Measurements from ENCODE around the gene AMPH. TPM values are rescaled to one million over a fixed set of nuclear protein-coding genes. Genes with fewer than 3 reads are reported as not detected.

The AMPH gene
- total and polyA plus RNA-seq, 2 of the 4 experiments (the other 2 are of a cell fraction) = 3.9 to 4.8 TPM

GRCh38 chr7:38410056-38410455, 221.1 kb downstream of the AMPH start:
- Histone ChIP-seq H3K14ac (replicated peaks; ENCODE audit: low read depth, low read length) (no peak overlapping the region), H3K4me2 (ENCODE audit: low read depth, low read length) (no peak overlapping the region), H2AK5ac (ENCODE audit: low read depth, low read length) (no peak overlapping the region), H3K9ac (ENCODE audit: low read depth, low read length) (no peak overlapping the region), H3K9me1 (ENCODE audit: insufficient read depth, low read length) (no peaks in the 10 kb centered on the region), H3K18ac (ENCODE audit: low read depth, low read length) (no peak overlapping the region), H2BK5ac (ENCODE audit: low read depth, low read length, poor library complexity, severe bottlenecking) (no peak overlapping the region), H2AFZ (replicated peaks; ENCODE audit: low read length, poor library complexity) (no peak overlapping the region), H4K5ac (ENCODE audit: low read depth, low read length) (no peak overlapping the region), H3K9me3 (ENCODE audit: control insufficient read depth, insufficient read depth, low read length) (no peaks in the 10 kb centered on the region), H3K79me1 (ENCODE audit: low read depth in 1 of 2, low read length in 2 of 2) (no peaks in the 10 kb centered on the region), H2BK120ac (ENCODE audit: low read depth, low read length) (no peak overlapping the region), H2AK9ac (replicated peaks; ENCODE audit: low read depth, low read length, poor library complexity) (no peak overlapping the region), H2BK20ac (ENCODE audit: low read depth, low read length) (no peak overlapping the region), H3K27ac (ENCODE audit: insufficient read depth, low read length) (no peak overlapping the region), H3K27me3 (ENCODE audit: control insufficient read depth, insufficient read depth, low read length) (no peaks in the 10 kb centered on the region), H3K23ac (ENCODE audit: low read depth, low read length) (no peak overlapping the region), H4K91ac (ENCODE audit: insufficient read depth, low read depth, low read length) (no peak overlapping the region), H3K4me3 (ENCODE audit: insufficient read depth, low read depth, low read length) (no peak overlapping the region), H3K4me1 (ENCODE audit: control insufficient read depth, insufficient read depth, low read length) (no peaks in the 10 kb centered on the region), H4K20me1 (ENCODE audit: insufficient read depth, low read length) (no peaks in the 10 kb centered on the region), H2BK15ac (ENCODE audit: low read depth, low read length) (no peak overlapping the region), H3K4ac (ENCODE audit: low read depth, low read length) (no peak overlapping the region), H3K36me3 (ENCODE audit: control insufficient read depth, insufficient read depth, low read length) (no peaks in the 10 kb centered on the region), H3K56ac (ENCODE audit: extremely low read depth, insufficient read depth, low read length) (no peak overlapping the region), H4K8ac (ENCODE audit: low read depth in 2 of 2, low read length in 2 of 2) (no peak overlapping the region)
- no peak for TF ChIP-seq CTCF (conservative IDR thresholded peaks at IDR 0.05; ENCODE audit: low read depth, low read length)
- no peak for TF ChIP-seq CEBPB (IDR thresholded peaks at IDR 0.05; ENCODE audit: low read depth, low read length)
- ATAC-seq (ENCODE audit: low read depth) = no peak
- intact Hi-C loops (cut with micrococcal nuclease) = no loop called here
- dilution Hi-C loops (cut with HindIII; ENCODE audit: low sequenced_read_pairs, unreplicated experiment) = no loop called here
- in situ Hi-C loops (cut with MboI; ENCODE audit: low sequenced_read_pairs) = loop anchor here (25.0 kb wide), 1 partner anchor 1102 kb away; no protein-coding TSS in a partner anchor
- BruUV-seq (replicated peaks) = no TSS peak
- POLR2A ChIA-PET (ENCODE audit: unreplicated experiment) = no interaction called here
- WGBS, 2 experiments (ENCODE audit: extremely low coverage in 2 of 2, insufficient read length in 1 of 2) = no CpG with 5 or more reads among the region's 2 CpGs
- no peak for DNase-seq
- CTCF ChIA-PET = no interaction called here
